SJSA1 (cell line): ENCODE data around the gene NFIA. TPM values are rescaled to one million over a fixed set of nuclear protein-coding genes. Genes with fewer than 3 reads are reported as not detected.

ENCODE experiments used
- DNase-seq, 2 experiments: peaks; one replicate each; pipeline ENCODE4 v3.0.0-alpha.2; 2015 to 2020; ENCODE audit warnings: low spot score in 2 of 2, low read depth in 1 of 2
- H3K27ac ChIP-seq: fragments of 250-450 bp; sonication (Bioruptor Pico); 2 replicates; pipeline ENCODE4 v1.5.1; 2020; ENCODE audit warnings: mild to moderate bottlenecking, moderate library complexity
- H3K27me3 ChIP-seq: fragments of 250-450 bp; sonication (Bioruptor Pico); replicated peaks from 2 replicates; pipeline ENCODE4 v1.5.1; 2020; ENCODE audit warnings: mild to moderate bottlenecking, moderate library complexity
- H3K36me3 ChIP-seq: fragments of 250-450 bp; sonication (Bioruptor Pico); 2 replicates; pipeline ENCODE4 v1.5.1; 2020; ENCODE audit warnings: mild to moderate bottlenecking
- H3K4me1 ChIP-seq: fragments of 250-450 bp; sonication (Bioruptor Pico); replicated peaks from 2 replicates; pipeline ENCODE4 v1.6.1; 2021; ENCODE audit warnings: mild to moderate bottlenecking
- H3K4me3 ChIP-seq: fragments of 250-450 bp; sonication (Bioruptor Pico); 2 replicates; pipeline ENCODE4 v1.5.1; 2020; ENCODE audit warnings: mild to moderate bottlenecking
- H3K9me3 ChIP-seq: fragments of 250-450 bp; sonication (Bioruptor Pico); replicated peaks from 2 replicates; pipeline ENCODE4 v1.5.1; 2020; ENCODE audit warnings: mild to moderate bottlenecking
- total RNA-seq: library from RNA; depleted of rRNA; stranded (reverse); fragments of >200 nt; shearing (Covaris generic); gene quantifications from 2 replicates; pipeline ENCODE4 v1.2.3, GENCODE V29; 2014

NFIA gene
- total RNA-seq, 1 experiment from 2014 or later: 0.74 TPM

DNA sequence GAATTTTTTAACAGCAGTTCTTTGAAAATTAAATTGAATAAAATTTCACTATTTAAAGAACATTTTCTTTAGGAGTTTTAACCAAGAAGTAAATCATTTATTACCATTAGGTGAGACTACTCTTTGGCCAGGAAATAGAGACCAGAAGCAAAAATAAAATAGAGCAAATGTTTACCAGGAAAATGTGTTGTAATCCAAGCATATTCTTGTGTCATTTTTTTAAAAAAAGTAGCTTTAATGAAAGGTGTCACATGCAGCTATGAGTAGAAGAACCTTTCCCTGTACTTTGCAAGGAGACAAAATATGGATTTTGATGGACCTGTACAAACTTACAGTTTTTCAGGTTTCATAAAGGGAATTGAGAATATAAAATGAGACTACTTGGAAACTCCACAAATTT is 140.8 kb downstream of the NFIA start:
- DNase-seq: no peak
- Histone ChIP-seq H3K4me1 (no peaks in the 10 kb centered on the region), H3K9me3 (no peaks in the 10 kb centered on the region), H3K27me3 (no peaks in the 10 kb centered on the region; the same call in 1 of the 2 replicates), H3K27ac (no peak overlapping the region), H3K4me3 (no peak overlapping the region), H3K36me3 (no peaks in the 10 kb centered on the region)

- no peak for DNase-seq
- H3K36me3 ChIP-seq: no peaks in the 10 kb centered on the region
- no peaks in the 10 kb centered on the region for H3K9me3 ChIP-seq
- no peak overlapping the region for H3K27ac ChIP-seq
- H3K4me3 ChIP-seq: no peak overlapping the region
- H3K4me1 ChIP-seq: no peaks in the 10 kb centered on the region
- no peaks in the 10 kb centered on the region; the same call in 1 of the 2 replicates for H3K27me3 ChIP-seq
Measured at GRCh38 chr1:61224609-61225008, 142.2 kb downstream of the NFIA start.

- H3K9me3 ChIP-seq: no peaks in the 10 kb centered on the region
- H3K4me1 ChIP-seq: no peaks in the 10 kb centered on the region
- H3K27me3 ChIP-seq: no peaks in the 10 kb centered on the region; the same call in 1 of the 2 replicates
- DNase-seq: no peak
- H3K36me3 ChIP-seq: no peaks in the 10 kb centered on the region
- no peak overlapping the region for H3K27ac ChIP-seq
- no peak overlapping the region for H3K4me3 ChIP-seq
Measured at GRCh38 chr1:61225478-61225877, 143.1 kb downstream of the NFIA start.

GRCh38 chr1:61226791-61227567 is 144.6 kb downstream of the NFIA start:
- no peaks in the 10 kb centered on the region for H3K36me3 ChIP-seq
- no peaks in the 10 kb centered on the region for H3K4me1 ChIP-seq
- H3K27ac ChIP-seq: no peak overlapping the region
- DNase-seq: no peak
- no peak overlapping the region for H3K4me3 ChIP-seq
- H3K27me3 ChIP-seq: no peaks in the 10 kb centered on the region; the same call in 1 of the 2 replicates
- H3K9me3 ChIP-seq: no peaks in the 10 kb centered on the region

- H3K27me3 ChIP-seq: no peaks in the 10 kb centered on the region; the same call in 1 of the 2 replicates
- no peaks in the 10 kb centered on the region for H3K36me3 ChIP-seq
- no peaks in the 10 kb centered on the region for H3K9me3 ChIP-seq
- no peak overlapping the region for H3K27ac ChIP-seq
- no peaks in the 10 kb centered on the region for H3K4me1 ChIP-seq
- H3K4me3 ChIP-seq: no peak overlapping the region
- no peak for DNase-seq
Measured at GRCh38 chr1:61227857-61228550, 145.6 kb downstream of the NFIA start.

- DNase-seq: no peak
- Histone ChIP-seq H3K9me3 (no peaks in the 10 kb centered on the region), H3K27ac (no peak overlapping the region), H3K36me3 (no peaks in the 10 kb centered on the region), H3K4me1 (no peaks in the 10 kb centered on the region), H3K27me3 (no peaks in the 10 kb centered on the region), H3K4me3 (no peak overlapping the region)
Measured at GRCh38 chr1:61230523-61230922, 148.2 kb downstream of the NFIA start.

DNA sequence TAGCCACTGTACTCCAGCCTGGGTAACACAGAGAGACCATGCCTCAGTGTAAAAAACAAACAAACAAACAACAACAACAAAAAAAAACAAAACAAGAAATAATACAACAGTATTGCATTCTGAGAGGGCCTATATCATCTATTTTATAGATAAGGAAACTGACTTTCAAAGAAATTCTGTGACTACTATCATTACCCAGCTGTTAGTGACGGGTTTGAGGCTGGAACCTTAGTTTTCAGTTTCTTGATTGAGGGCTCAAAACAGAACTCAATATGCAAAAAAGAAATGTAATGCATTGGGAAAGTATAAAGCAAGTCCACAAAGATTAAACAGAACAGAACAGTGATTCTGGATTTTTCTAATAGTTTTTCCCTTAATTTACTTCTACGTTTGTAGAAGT is 149.4 kb downstream of the NFIA start:
- Histone ChIP-seq H3K4me3 (no peak overlapping the region), H3K4me1 (no peaks in the 10 kb centered on the region), H3K36me3 (no peaks in the 10 kb centered on the region), H3K27me3 (no peaks in the 10 kb centered on the region), H3K27ac (no peak overlapping the region), H3K9me3 (no peaks in the 10 kb centered on the region)
- DNase-seq: no peak

- H3K9me3 ChIP-seq: no peaks in the 10 kb centered on the region
- H3K4me1 ChIP-seq: no peaks in the 10 kb centered on the region
- no peaks in the 10 kb centered on the region for H3K27me3 ChIP-seq
- DNase-seq: no peak
- no peak overlapping the region for H3K4me3 ChIP-seq
- no peaks in the 10 kb centered on the region for H3K36me3 ChIP-seq
- H3K27ac ChIP-seq: no peak overlapping the region
Measured at GRCh38 chr1:61233121-61233660, 150.8 kb downstream of the NFIA start.

- H3K36me3 ChIP-seq: no peaks in the 10 kb centered on the region
- DNase-seq: no peak
- H3K4me1 ChIP-seq: no peaks in the 10 kb centered on the region
- H3K27me3 ChIP-seq: no peaks in the 10 kb centered on the region
- no peaks in the 10 kb centered on the region for H3K9me3 ChIP-seq
- H3K27ac ChIP-seq: no peak overlapping the region
- no peak overlapping the region for H3K4me3 ChIP-seq
Measured at GRCh38 chr1:61234587-61234919, 152.2 kb downstream of the NFIA start.

- H3K4me1 ChIP-seq: no peaks in the 10 kb centered on the region
- no peaks in the 10 kb centered on the region for H3K27me3 ChIP-seq
- DNase-seq: no peak
- H3K9me3 ChIP-seq: no peaks in the 10 kb centered on the region
- no peak overlapping the region for H3K4me3 ChIP-seq
- H3K36me3 ChIP-seq: no peaks in the 10 kb centered on the region
- no peak overlapping the region for H3K27ac ChIP-seq
Measured at GRCh38 chr1:61237147-61237546, 154.8 kb downstream of the NFIA start.

DNA sequence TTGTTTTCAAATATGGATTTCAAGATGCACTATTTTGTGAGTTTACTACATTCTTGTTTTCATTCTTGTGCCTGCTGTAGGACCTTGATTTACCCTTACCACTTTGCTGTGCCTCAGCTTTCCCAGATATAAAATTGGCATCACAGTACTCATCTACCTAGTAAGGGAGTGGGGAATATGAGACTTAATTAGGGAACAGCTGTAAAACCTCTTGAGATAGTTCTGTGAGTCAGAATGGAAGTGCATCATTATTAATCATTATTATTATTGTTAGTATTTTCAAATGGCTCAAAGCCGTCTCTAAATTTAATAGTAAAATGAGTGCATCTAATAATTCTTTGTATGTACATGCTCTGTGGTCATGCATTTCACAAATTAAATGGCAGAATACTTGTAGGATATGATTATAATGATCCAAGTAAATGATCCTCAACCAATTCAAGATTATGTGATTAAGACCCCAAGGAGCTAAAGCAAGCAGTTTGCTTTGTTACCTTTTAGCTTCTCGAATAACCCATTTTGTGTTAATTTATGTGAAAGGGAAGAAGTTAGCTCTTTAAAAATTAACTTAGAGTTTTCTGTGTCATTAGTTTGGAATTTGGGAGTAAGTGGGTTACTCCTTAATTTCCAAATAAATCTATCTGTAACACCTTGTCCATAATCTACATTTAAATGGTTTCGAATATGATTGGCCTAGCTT is 155.4 kb downstream of the NFIA start:
- H3K4me3 ChIP-seq: no peak overlapping the region
- no peaks in the 10 kb centered on the region for H3K4me1 ChIP-seq
- H3K27ac ChIP-seq: no peak overlapping the region
- no peaks in the 10 kb centered on the region for H3K9me3 ChIP-seq
- DNase-seq: no peak
- no peaks in the 10 kb centered on the region for H3K36me3 ChIP-seq
- H3K27me3 ChIP-seq: no peaks in the 10 kb centered on the region

GRCh38 chr1:61238359-61238665 is 156.0 kb downstream of the NFIA start:
- Histone ChIP-seq H3K4me1 (no peaks in the 10 kb centered on the region), H3K36me3 (no peaks in the 10 kb centered on the region), H3K27ac (no peak overlapping the region), H3K27me3 (no peaks in the 10 kb centered on the region), H3K4me3 (no peak overlapping the region), H3K9me3 (no peaks in the 10 kb centered on the region)
- no peak for DNase-seq

DNA sequence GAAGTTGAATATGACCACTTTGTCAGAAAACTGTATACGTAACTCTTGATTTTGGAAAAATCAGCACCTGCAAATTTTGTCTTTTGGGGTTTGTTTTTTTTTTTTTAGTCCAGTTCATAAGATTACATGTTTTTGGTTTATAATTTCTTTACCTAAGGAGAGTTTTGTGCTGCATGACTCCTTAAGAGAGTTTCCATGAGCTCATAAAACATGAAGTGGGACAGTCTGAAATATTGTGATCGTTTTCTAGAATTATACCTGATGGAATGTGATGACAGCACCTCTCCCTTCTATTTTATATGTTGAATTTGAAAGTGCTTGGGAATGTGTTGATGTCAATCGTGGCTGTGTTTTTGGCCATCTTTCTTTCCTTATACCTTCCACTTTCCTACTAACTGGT is 158.5 kb downstream of the NFIA start:
- H3K27me3 ChIP-seq: no peaks in the 10 kb centered on the region
- H3K4me3 ChIP-seq: no peak overlapping the region
- no peaks in the 10 kb centered on the region for H3K36me3 ChIP-seq
- H3K4me1 ChIP-seq: no peaks in the 10 kb centered on the region
- H3K9me3 ChIP-seq: no peaks in the 10 kb centered on the region
- DNase-seq: no peak
- H3K27ac ChIP-seq: no peak overlapping the region

DNA sequence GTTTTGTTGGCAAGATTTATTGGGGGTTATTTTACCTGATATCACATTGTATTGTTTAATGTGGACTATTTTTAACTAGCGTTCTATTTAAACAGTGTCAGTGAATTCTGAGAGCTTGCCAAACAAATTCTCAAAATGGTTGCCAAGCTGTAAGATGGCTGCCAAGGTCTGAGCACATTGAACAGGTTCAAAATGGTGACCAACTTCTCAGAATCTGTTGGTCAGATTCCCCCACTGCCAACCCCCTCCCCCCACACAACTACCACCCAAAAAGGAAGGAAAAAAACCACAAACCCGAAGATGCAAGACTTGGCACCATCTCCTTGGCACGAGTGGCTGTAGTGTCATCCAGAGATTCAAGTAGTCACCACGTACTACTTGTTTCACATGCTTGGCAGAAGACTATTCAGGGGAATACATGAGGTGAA is 159.1 kb downstream of the NFIA start:
- no peak overlapping the region for H3K4me3 ChIP-seq
- H3K9me3 ChIP-seq: no peaks in the 10 kb centered on the region
- no peak for DNase-seq

More for the DNA sequence above, 159.1 kb downstream of the NFIA start:
- no peaks in the 10 kb centered on the region for H3K4me1 ChIP-seq
- no peak overlapping the region for H3K27ac ChIP-seq
- H3K36me3 ChIP-seq: no peaks in the 10 kb centered on the region
- no peaks in the 10 kb centered on the region for H3K27me3 ChIP-seq
